Posterior cingulate gyrus (tissue), 11 donors: Measurements from ENCODE around the gene CEACAM19.
"Not testable (repeated sequence)": the region's sequence is repeated elsewhere in the genome, so short reads cannot be mapped to it uniquely, and the experiment has no call there.

Source experiments
- DNase-seq, 10 donors: peaks; one replicate each; pipeline versions ENCODE4 v3.0.0 to v3.0.0-alpha.2; 2020 to 2021; ENCODE audit warnings: mixed read lengths in 3 of 10
- intact Hi-C: fragments of 100-400 bp; cut with DNase I; formaldehyde crosslinking; loops from one replicate; pipeline ENCODE4 v1.15.1; 2023

Gene CEACAM19

GRCh38 chr19:44718441-44719261 lies 47.4 kb downstream of the CEACAM19 start:
- DNase-seq = peak in 2 of 10 donors; percentile 21 to 34
- intact Hi-C loops = no loop called here

GRCh38 chr19:44719262-44719701 lies 48.0 kb downstream of the CEACAM19 start:
- DNase-seq = no peak
- intact Hi-C loops = no loop called here

- intact Hi-C loops = loop anchor here (5.0 kb wide), 1 partner anchor 127 kb away; the partner anchor contains the start of gene NECTIN2
- DNase-seq = not testable (repeated sequence)
Observed at GRCh38 chr19:44720396-44720795, 49.1 kb downstream of the CEACAM19 start.

GRCh38 chr19:44720945-44721344 lies 49.7 kb downstream of the CEACAM19 start:
- DNase-seq = no peak
- intact Hi-C loops = loop anchor here (5.0 kb wide), 1 partner anchor 126 kb away; the partner anchor contains the start of gene NECTIN2

GRCh38 chr19:44721369-44721768 lies 50.1 kb downstream of the CEACAM19 start:
- DNase-seq = not testable (repeated sequence)
- intact Hi-C loops = loop anchor here (5.0 kb wide), 1 partner anchor 126 kb away; the partner anchor contains the start of gene NECTIN2

GRCh38 chr19:44722131-44723121 lies 51.1 kb downstream of the CEACAM19 start:
- peak in 1 of 10 donors; percentile 69 for DNase-seq
- intact Hi-C loops = loop anchor here (5.0 kb wide), 1 partner anchor 125 kb away; the partner anchor contains the start of gene NECTIN2

- intact Hi-C loops = loop anchor here (5.0 kb wide), 1 partner anchor 124 kb away; the partner anchor contains the start of gene NECTIN2
- DNase-seq = peak in 1 of 10 donors; percentile 31
Observed at GRCh38 chr19:44723299-44723951, 52.1 kb downstream of the CEACAM19 start.

- peak; percentile 55 to 97 (median 78) for DNase-seq
- intact Hi-C loops = loop anchor here (1.0 to 5.0 kb wide), 2 partner anchors 46 to 123 kb away; partner anchors contain the start of gene NECTIN2
Observed at GRCh38 chr19:44723952-44724319, 52.7 kb downstream of the CEACAM19 start.

- intact Hi-C loops = no loop called here
- peak in 1 of 10 donors; percentile 79 for DNase-seq
Observed at GRCh38 chr19:44725251-44725650, 54.0 kb downstream of the CEACAM19 start.

GRCh38 chr19:44725684-44726083 lies 54.4 kb downstream of the CEACAM19 start:
- intact Hi-C loops = no loop called here
- DNase-seq = peak in 1 of 10 donors; percentile 51

GRCh38 chr19:44726465-44726864 lies 55.2 kb downstream of the CEACAM19 start:
- intact Hi-C loops = no loop called here

GRCh38 chr19:44728178-44728577 lies 56.9 kb downstream of the CEACAM19 start:
- intact Hi-C loops = no loop called here
- DNase-seq = no peak

More at GRCh38 chr19:44726465-44726864, 55.2 kb downstream of the CEACAM19 start:
- DNase-seq = peak in 1 of 10 donors; percentile 67

GRCh38 chr19:44729516-44730033 lies 58.3 kb downstream of the CEACAM19 start:
- intact Hi-C loops = no loop called here

GRCh38 chr19:44731081-44731480 lies 59.8 kb downstream of the CEACAM19 start:
- DNase-seq = no peak
- intact Hi-C loops = no loop called here

More at GRCh38 chr19:44729516-44730033, 58.3 kb downstream of the CEACAM19 start:
- DNase-seq = no peak

GRCh38 chr19:44731622-44732021 lies 60.3 kb downstream of the CEACAM19 start:
- DNase-seq = no peak
- intact Hi-C loops = no loop called here

GRCh38 chr19:44732235-44733014 lies 61.1 kb downstream of the CEACAM19 start:
- DNase-seq = no peak
- intact Hi-C loops = no loop called here
